H1 (cell line): Measurements from ENCODE around the gene CACNA1D. TPM values are rescaled to one million over a fixed set of nuclear protein-coding genes. Genes with fewer than 3 reads are reported as not detected.

ENCODE experiments used
- CTCF ChIA-PET: fragments of 300-600 bp; sonication (Branson Sonifier 250); formaldehyde crosslinking; loops from one replicate; lab custom pipeline; 2021; ENCODE audit not compliant: partially characterized antibody; lab: Charles Lee
- POLR2A ChIA-PET: fragments of 300-600 bp; sonication (Branson Sonifier 250); formaldehyde crosslinking; loops from one replicate; lab custom pipeline; 2021; ENCODE audit warnings: inconsistent platforms; ENCODE audit not compliant: partially characterized antibody; lab: Charles Lee
- DNase-seq, 2 experiments: peaks; one replicate each; pipeline versions ENCODE4 v3.0.0 to v3.0.0-alpha.2; 2010 to 2022; ENCODE audit warnings: low spot score in 2 of 2, low read depth in 1 of 2, mixed read lengths in 1 of 2
- FAIRE-seq: peaks from 2 replicates; lab custom pipeline; 2011; peaks lifted over from hg19 to GRCh38; lab: Jason Lieb, UNC
- H2AFZ ChIP-seq: 2 replicates; pipeline ENCODE4 v1.8.1; 2012; ENCODE audit warnings: low read length, inconsistent platforms
- H2AK5ac ChIP-seq: 2 replicates; pipeline ENCODE4 v1.6.1; 2013; ENCODE audit warnings: low read depth, low read length
- H2BK120ac ChIP-seq: replicated peaks from 2 replicates; pipeline ENCODE3; 2013; ENCODE audit warnings: low read depth, low read length, inconsistent platforms
- H2BK12ac ChIP-seq: 2 replicates; pipeline ENCODE4 v1.6.1; 2013; ENCODE audit warnings: low read depth, low read length
- H2BK15ac ChIP-seq: 2 replicates; pipeline ENCODE4 v1.6.1; 2013; ENCODE audit warnings: low read length
- H2BK20ac ChIP-seq: 2 replicates; pipeline ENCODE4 v1.6.1; 2013; ENCODE audit warnings: low read length
- H2BK5ac ChIP-seq: 2 replicates; pipeline ENCODE4 v1.6.1; 2013; ENCODE audit warnings: low read depth, low read length
- H3K14ac ChIP-seq: 2 replicates; pipeline ENCODE4 v1.6.1; 2013; ENCODE audit warnings: inconsistent platforms; ENCODE audit not compliant: insufficient read length
- H3K18ac ChIP-seq: 2 replicates; pipeline ENCODE4 v1.6.1; 2013; ENCODE audit warnings: low read length; ENCODE audit errors: extremely low read depth
- H3K23ac ChIP-seq: 2 replicates; pipeline ENCODE4 v1.6.1; 2013; ENCODE audit warnings: inconsistent platforms; ENCODE audit not compliant: insufficient read length
- H3K23me2 ChIP-seq: 2 replicates; pipeline ENCODE4 v1.6.1; 2013; ENCODE audit warnings: low read depth, low read length
- H3K27ac ChIP-seq: 2 replicates; pipeline ENCODE4 v1.6.1; 2011; ENCODE audit warnings: low read depth, low read length, inconsistent platforms
- H3K27me3 ChIP-seq, 4 experiments: replicated peaks in 1 of 4; 1 replicate in 1 of 4; 2 replicates in 3 of 4; pipeline versions ENCODE4 v1.6.1 to v1.8.1; 2011 to 2013; ENCODE audit warnings: low read length in 3 of 4, mild to moderate bottlenecking in 3 of 4, inconsistent platforms in 2 of 4, mixed read lengths in 2 of 4, moderate library complexity in 1 of 4; ENCODE audit not compliant: control insufficient read depth in 3 of 4, insufficient read depth in 3 of 4; ENCODE audit errors: extremely low read depth in 1 of 4
- H3K36me3 ChIP-seq, 4 experiments: 2 replicates each; pipeline versions ENCODE4 v1.6.1 to v1.8.1; 2011 to 2013; ENCODE audit warnings: mild to moderate bottlenecking in 4 of 4, low read length in 3 of 4, moderate library complexity in 2 of 4, control low read depth in 1 of 4, inconsistent platforms in 1 of 4; ENCODE audit not compliant: insufficient read depth in 4 of 4, control insufficient read depth in 2 of 4
- H3K4ac ChIP-seq: replicated peaks from 2 replicates; pipeline ENCODE3; 2013; ENCODE audit warnings: low read length, low read depth, mixed read lengths, inconsistent platforms; ENCODE audit not compliant: insufficient read length
- H3K4me1 ChIP-seq, 4 experiments: replicated peaks in 1 of 4; 1 replicate in 1 of 4; 2 replicates in 3 of 4; pipeline versions ENCODE4 v1.6.1 to v1.8.1; 2011 to 2013; ENCODE audit warnings: low read length in 3 of 4, inconsistent platforms in 2 of 4, mixed read lengths in 1 of 4; ENCODE audit not compliant: insufficient read depth in 4 of 4, control insufficient read depth in 3 of 4
- H3K4me2 ChIP-seq, 2 experiments: 2 replicates each; pipeline versions ENCODE4 v1.6.1 to v1.8.1; 2011 to 2013; ENCODE audit warnings: low read depth in 2 of 2, low read length in 2 of 2, control low read depth in 1 of 2, inconsistent platforms in 1 of 2, mild to moderate bottlenecking in 1 of 2; ENCODE audit not compliant: insufficient read depth in 1 of 2
- H3K4me3 ChIP-seq, 4 experiments: fragments of 200-600, 300-600 bp in 1 of 4; sonication (generic), shearing (Covaris generic), sonication (Bioruptor Twin) in 1 of 4; 2 replicates each; pipeline versions ENCODE4 v1.5.1 to v1.8.1; 2011 to 2016; ENCODE audit warnings: low read length in 4 of 4, low read depth in 3 of 4, control low read depth in 2 of 4, inconsistent platforms in 2 of 4, mild to moderate bottlenecking in 2 of 4, mixed read lengths in 1 of 4, moderate library complexity in 1 of 4; ENCODE audit not compliant: insufficient read depth in 2 of 4; ENCODE audit errors: extremely low read depth in 1 of 4
- H3K56ac ChIP-seq: replicated peaks from 2 replicates; pipeline ENCODE3; 2013; ENCODE audit warnings: low read depth, mild to moderate bottlenecking, mixed read lengths, low read length, inconsistent platforms; ENCODE audit not compliant: insufficient read length
- H3K79me1 ChIP-seq: 2 replicates; pipeline ENCODE4 v1.6.1; 2013; ENCODE audit warnings: low read depth, low read length, control low read depth
- H3K79me2 ChIP-seq, 2 experiments: 2 replicates each; pipeline versions ENCODE4 v1.6.1 to v1.8.1; 2012 to 2013; ENCODE audit warnings: low read length in 2 of 2, mild to moderate bottlenecking in 2 of 2, inconsistent platforms in 1 of 2; ENCODE audit not compliant: insufficient read depth in 2 of 2, control insufficient read depth in 1 of 2
- H3K9ac ChIP-seq, 4 experiments: replicated peaks in 1 of 4; 1 replicate in 1 of 4; 2 replicates in 3 of 4; pipeline versions ENCODE4 v1.6.1 to v1.8.1; 2011 to 2013; ENCODE audit warnings: low read depth in 3 of 4, low read length in 3 of 4, control low read depth in 2 of 4, mild to moderate bottlenecking in 2 of 4, moderate library complexity in 2 of 4, inconsistent platforms in 1 of 4; ENCODE audit errors: extremely low read depth in 1 of 4
- H3K9me3 ChIP-seq, 2 experiments: 2 replicates each; pipeline versions ENCODE4 v1.6.1 to v1.8.1; 2012 to 2013; ENCODE audit warnings: mild to moderate bottlenecking in 2 of 2, moderate library complexity in 2 of 2, control low read depth in 1 of 2, inconsistent platforms in 1 of 2, low read depth in 1 of 2, low read length in 1 of 2, mixed read lengths in 1 of 2; ENCODE audit not compliant: insufficient read depth in 2 of 2
- H4K20me1 ChIP-seq, 2 experiments: replicated peaks in 1 of 2; 2 replicates each; pipeline versions ENCODE3 to v1.8.1; 2011 to 2013; ENCODE audit warnings: inconsistent platforms in 2 of 2, low read length in 2 of 2, mild to moderate bottlenecking in 1 of 2; ENCODE audit not compliant: insufficient read depth in 2 of 2, control insufficient read depth in 1 of 2
- H4K5ac ChIP-seq: 2 replicates; pipeline ENCODE4 v1.6.1; 2013; ENCODE audit warnings: low read length, low read depth, mixed read lengths, inconsistent platforms; ENCODE audit not compliant: insufficient read length
- H4K8ac ChIP-seq: 2 replicates; pipeline ENCODE4 v1.8.0; 2013; ENCODE audit warnings: mild to moderate bottlenecking, moderate library complexity, low read length, inconsistent platforms; ENCODE audit not compliant: insufficient read depth; ENCODE audit errors: extremely low read depth
- H4K91ac ChIP-seq: replicated peaks from 2 replicates; pipeline ENCODE3; 2013; ENCODE audit warnings: low read length, mixed read lengths, inconsistent platforms; ENCODE audit not compliant: insufficient read length
- EGR1 ChIP-seq: IDR thresholded peaks from 2 replicates; pipeline ENCODE4 v1.6.1; 2011; ENCODE audit warnings: low read depth, low read length, borderline replicate concordance
- SP1 ChIP-seq: IDR thresholded peaks from 2 replicates; pipeline ENCODE4 v1.6.1; 2011; ENCODE audit warnings: low read depth, low read length
- SP4 ChIP-seq: IDR thresholded peaks from 2 replicates; pipeline ENCODE4 v1.6.1; 2012; ENCODE audit warnings: low read length, inconsistent platforms
- WGBS, 2 experiments: shearing (Covaris generic) in 1 of 2; methylation state at CpG; one replicate each; pipeline versions ENCODE4 v1.1.6 to v1.1.7; 2013 to 2015; ENCODE audit warnings: low lambda C conversion rate in 2 of 2, mixed read lengths in 2 of 2, inconsistent platforms in 1 of 2, low coverage in 1 of 2, missing lambda C conversion rate in 1 of 2; ENCODE audit not compliant: insufficient replicate concordance in 2 of 2, insufficient coverage in 1 of 2, insufficient read length in 1 of 2; ENCODE audit errors: extremely low coverage in 1 of 2, missing lambda C conversion rate in 1 of 2; 5-methylcytosine and 5-hydroxymethylcytosine counted together
- polyA plus RNA-seq, 7 experiments: library from polyadenylated mRNA; depleted of rRNA in 3 of 7; stranded (reverse) in 5 of 7; unstranded in 2 of 7; fragments of >200 nt in 5 of 7; fragments of 200-250 nt in 2 of 7; gene quantifications; 1 replicate in 5 of 7; 2 replicates in 1 of 7; 4 replicates in 1 of 7; pipeline versions ENCODE4 v1.2.1 to v1.2.3, GENCODE V29; 2011 to 2013; ENCODE audit warnings: missing spikeins in 2 of 7, mixed read lengths in 2 of 7
- total RNA-seq: library from RNA; stranded (reverse); fragmentation: NEBNext Ultra II Directional; extraction: Animal tissue kit (Norgen Biotek cat#: 25700); gene quantifications from 2 replicates; pipeline ENCODE4 v1.2.1, GENCODE V29; 2021
- TF ChIP-seq, protein P1 (sequence below), 3 experiments: IDR thresholded peaks; 1 replicate in 2 of 3; 2 replicates in 1 of 3; pipeline versions ENCODE4 v1.5.1 to v1.6.1; 2011; ENCODE audit warnings: low read length in 3 of 3, mild to moderate bottlenecking in 3 of 3, inconsistent platforms in 2 of 3, low read depth in 1 of 3, moderate library complexity in 1 of 3; ENCODE audit not compliant: insufficient read depth in 1 of 3; ENCODE audit errors: control extremely low read depth in 1 of 3
- TF ChIP-seq, protein P2 (sequence below): IDR thresholded peaks from 2 replicates; pipeline ENCODE4 v1.6.1; 2012; ENCODE audit warnings: inconsistent platforms

The CACNA1D gene
- total and polyA plus RNA-seq, 2 of the 8 experiments (the other 6 are each of a cell fraction or from before 2014, with no cell fraction given), result 2.0 to 2.9 TPM

DNA sequence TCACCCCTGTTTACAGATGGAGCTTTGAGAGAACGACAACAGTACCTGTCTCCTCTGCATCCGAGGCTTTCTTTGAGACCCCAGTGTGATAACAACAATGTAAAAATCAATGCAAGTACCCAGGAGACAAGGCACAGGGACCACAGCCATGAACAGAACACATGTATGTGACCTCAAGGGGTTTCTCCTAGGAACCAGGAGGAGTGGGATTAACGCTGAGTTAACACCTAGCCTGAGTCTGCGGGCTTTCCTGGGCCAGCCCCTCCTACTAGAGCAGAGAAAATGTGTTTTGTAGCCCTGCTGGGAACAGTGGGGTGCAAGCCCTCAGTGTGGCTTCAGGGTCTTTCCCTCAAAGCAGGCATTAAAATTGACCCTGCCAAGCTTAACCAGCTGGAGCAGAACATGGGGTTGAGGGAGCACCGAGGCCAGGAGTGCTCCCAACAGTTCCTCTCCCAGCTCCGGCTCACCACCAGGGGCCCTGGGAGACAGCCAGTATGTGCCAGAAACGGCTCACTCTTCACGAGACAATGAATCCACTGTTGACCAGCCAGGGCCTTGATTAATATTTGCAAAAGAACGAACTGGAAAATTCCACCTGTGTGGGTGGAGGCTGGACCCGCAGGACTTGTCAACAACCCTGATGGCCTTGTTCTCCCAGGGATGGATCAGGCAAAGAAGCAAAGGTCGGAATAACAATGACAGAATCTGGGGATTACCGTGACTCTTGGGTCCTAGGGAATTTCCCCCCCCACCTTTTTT is 348.2 kb downstream of the CACNA1D start:
- Histone ChIP-seq H3K36me3 (peaks cover 0 to 6% (median 0%) of the 10 kb centered on the region in 4 experiments; a peak in 1 of 8 replicates), H4K20me1 (peaks cover 0 to 2% of the 10 kb centered on the region in 2 experiments), H3K23me2 (peaks cover 10% of the 10 kb centered on the region), H2AFZ (no peak overlapping the region), H3K4me1 (peaks cover 19 to 30% (median 22%) of the 10 kb centered on the region in 4 experiments), H3K4ac (peak overlapping the region; percentile 1), H3K27ac (peak overlapping the region; percentile 34; the same call in 1 of the 2 replicates), H2BK120ac (peak overlapping the region; percentile 66), H3K27me3 (peaks cover 3 to 11% (median 9%) of the 10 kb centered on the region in 4 experiments), H2BK5ac (no peak overlapping the region; the same call in 1 of the 2 replicates), H4K8ac (no peak overlapping the region), H4K91ac (peak overlapping the region; percentile 57), H3K56ac (no peak overlapping the region), H3K9me3 (no peaks in the 10 kb centered on the region), H3K79me1 (peaks cover 12% of the 10 kb centered on the region), H3K4me3 (no peak overlapping the region), H3K23ac (no peak overlapping the region), H2AK5ac (no peak overlapping the region; the same call in 1 of the 2 replicates), H3K79me2 (0 out of 4 replicates have a peak, but pooled peaks cover 0 to 3% of the 10 kb centered on the region in 2 experiments), H4K5ac (peak overlapping the region; percentile 10), H2BK20ac (no peak overlapping the region), H2BK12ac (no peak overlapping the region), H2BK15ac (no peak overlapping the region), H3K14ac (no peak overlapping the region), H3K18ac (peak overlapping the region; percentile 15; the same call in 1 of the 2 replicates), H3K9ac (no peak overlapping the region; a peak in 1 of 7 replicates), H3K4me2 (peak overlapping the region; percentile 5 to 24; a peak in 1 of 4 replicates)
- FAIRE-seq (no peak), DNase-seq (peak in 1 of 2 experiments; percentile 59)
- ChIA-PET CTCF (interaction anchor here (1.4 to 3.5 kb wide), 3 partner anchors 9 to 10 kb away, joined by 4 to 23 read pairs (median 5); no protein-coding TSS in a partner anchor), POLR2A (interaction anchor here (1.1 to 1.5 kb wide), 3 partner anchors 9 to 39 kb away, joined by 3 read pairs; no protein-coding TSS in a partner anchor)
- TF ChIP-seq EGR1 (peak; percentile 46; the same call in 1 of the 2 replicates), SP4 (no peak), SP1 (0 out of 2 replicates have a peak, but pooled peaks have one; percentile 16)
- TF ChIP-seq, protein P1, sequence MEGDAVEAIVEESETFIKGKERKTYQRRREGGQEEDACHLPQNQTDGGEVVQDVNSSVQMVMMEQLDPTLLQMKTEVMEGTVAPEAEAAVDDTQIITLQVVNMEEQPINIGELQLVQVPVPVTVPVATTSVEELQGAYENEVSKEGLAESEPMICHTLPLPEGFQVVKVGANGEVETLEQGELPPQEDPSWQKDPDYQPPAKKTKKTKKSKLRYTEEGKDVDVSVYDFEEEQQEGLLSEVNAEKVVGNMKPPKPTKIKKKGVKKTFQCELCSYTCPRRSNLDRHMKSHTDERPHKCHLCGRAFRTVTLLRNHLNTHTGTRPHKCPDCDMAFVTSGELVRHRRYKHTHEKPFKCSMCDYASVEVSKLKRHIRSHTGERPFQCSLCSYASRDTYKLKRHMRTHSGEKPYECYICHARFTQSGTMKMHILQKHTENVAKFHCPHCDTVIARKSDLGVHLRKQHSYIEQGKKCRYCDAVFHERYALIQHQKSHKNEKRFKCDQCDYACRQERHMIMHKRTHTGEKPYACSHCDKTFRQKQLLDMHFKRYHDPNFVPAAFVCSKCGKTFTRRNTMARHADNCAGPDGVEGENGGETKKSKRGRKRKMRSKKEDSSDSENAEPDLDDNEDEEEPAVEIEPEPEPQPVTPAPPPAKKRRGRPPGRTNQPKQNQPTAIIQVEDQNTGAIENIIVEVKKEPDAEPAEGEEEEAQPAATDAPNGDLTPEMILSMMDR (IDR thresholded peaks at IDR 0.05; ENCODE audit: control extremely low read depth in 1 of 3, insufficient read depth in 1 of 3, low read depth in 1 of 3, low read length in 3 of 3), result peak in 1 of 3 experiments; percentile 22; a peak in 1 of 4 replicates
- TF ChIP-seq, protein P2, sequence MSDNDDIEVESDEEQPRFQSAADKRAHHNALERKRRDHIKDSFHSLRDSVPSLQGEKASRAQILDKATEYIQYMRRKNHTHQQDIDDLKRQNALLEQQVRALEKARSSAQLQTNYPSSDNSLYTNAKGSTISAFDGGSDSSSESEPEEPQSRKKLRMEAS, result 0 out of 2 replicates have a peak, but pooled peaks have one; percentile 2
- WGBS, 2 experiments, result 69% methylated on average over 10 of the region's 12 CpGs; no CpG with 5 or more reads in 1 of the 2 experiments
